Endometrial microvascular endothelial cells (primary cell): ENCODE measurements around the gene MRAS. TPM values are rescaled to one million over a fixed set of nuclear protein-coding genes. Genes with fewer than 3 reads are reported as not detected.

ENCODE experiments used
- in situ Hi-C: cut with HindIII; loops from 2 replicates; pipeline ENCODE4 v1.10.0; 2017; ENCODE audit warnings: low sequenced_read_pairs, low pct_unique_long_range_greater_than_20kb; ENCODE audit errors: inconsistent ontology term
- total RNA-seq: library from RNA; depleted of rRNA; stranded (reverse); fragments of >200 nt; gene quantifications from one replicate; pipeline ENCODE4 v1.2.3, GENCODE V29; 2015; ENCODE audit errors: inconsistent ontology term

MRAS gene
- total RNA-seq, 1 donor from 2014 or later, result 4.0 TPM

GRCh38 chr3:138336454-138336999 is 11.9 kb upstream of the MRAS start:
- in situ Hi-C loops, result no loop called here

- in situ Hi-C loops, result no loop called here
Measured at GRCh38 chr3:138338244-138338643, 10.1 kb upstream of the MRAS start.

GRCh38 chr3:138338811-138339210 is 9.6 kb upstream of the MRAS start:
- in situ Hi-C loops, result no loop called here

- in situ Hi-C loops, result no loop called here
Measured at GRCh38 chr3:138340511-138340910, 7.9 kb upstream of the MRAS start.

GRCh38 chr3:138344754-138345153 is 3.6 kb upstream of the MRAS start:
- in situ Hi-C loops, result no loop called here

GRCh38 chr3:138348754-138349739 is 668 bp downstream of the MRAS start:
- in situ Hi-C loops, result no loop called here

GRCh38 chr3:138349926-138350665 is 1.7 kb downstream of the MRAS start:
- in situ Hi-C loops, result no loop called here

GRCh38 chr3:138351151-138351550 is 2.8 kb downstream of the MRAS start:
- in situ Hi-C loops, result no loop called here

- in situ Hi-C loops, result no loop called here
Measured at GRCh38 chr3:138351916-138352550, 3.7 kb downstream of the MRAS start.

GRCh38 chr3:138354376-138354775 is 6.0 kb downstream of the MRAS start:
- in situ Hi-C loops, result no loop called here

- in situ Hi-C loops, result no loop called here
Measured at GRCh38 chr3:138355071-138355470, 6.7 kb downstream of the MRAS start.

- in situ Hi-C loops, result no loop called here
Measured at GRCh38 chr3:138356730-138357405, 8.5 kb downstream of the MRAS start.

GRCh38 chr3:138359148-138359918 is 11.0 kb downstream of the MRAS start:
- in situ Hi-C loops, result no loop called here

GRCh38 chr3:138359919-138360868 is 11.8 kb downstream of the MRAS start:
- in situ Hi-C loops, result no loop called here

- in situ Hi-C loops, result no loop called here
Measured at GRCh38 chr3:138360869-138361525, 12.6 kb downstream of the MRAS start.

- in situ Hi-C loops, result no loop called here
Measured at GRCh38 chr3:138361561-138361971, 13.2 kb downstream of the MRAS start.
